CD8-positive, alpha-beta memory T cell (primary cell): ENCODE results near the gene C22orf39. TPM values are rescaled to one million over a fixed set of nuclear protein-coding genes. Genes with fewer than 3 reads are reported as not detected.
A peak's percentile ranks its signal among the peaks of the same experiment; 100 is the strongest.

Source experiments
- CTCF ChIA-PET: fragments of 350-600 bp; sonication (Branson Sonifier 250); formaldehyde crosslinking; loops from one replicate; lab custom pipeline; 2021; ENCODE audit warnings: antibody characterized with exemption; lab: Charles Lee
- POLR2A ChIA-PET: fragments of 350-600 bp; sonication (Branson Sonifier 250); formaldehyde crosslinking; loops from one replicate; lab custom pipeline; 2021; ENCODE audit warnings: antibody characterized with exemption; lab: Charles Lee
- DNase-seq, 5 donors: peaks; one replicate each; pipeline versions ENCODE4 v3.0.0 to v3.0.0-alpha.2; 2020 to 2022; ENCODE audit warnings: mixed read lengths in 1 of 5
- H3K27ac ChIP-seq: one replicate; pipeline ENCODE4 v1.7.0; 2013; ENCODE audit warnings: low read depth, mild to moderate bottlenecking, low read length, moderate library complexity
- H3K27me3 ChIP-seq: 2 replicates; pipeline ENCODE4 v1.7.0; 2013; ENCODE audit warnings: low read length, mild to moderate bottlenecking; ENCODE audit not compliant: insufficient read depth, poor library complexity, severe bottlenecking
- H3K36me3 ChIP-seq: 2 replicates; pipeline ENCODE4 v1.7.0; 2013; ENCODE audit warnings: mild to moderate bottlenecking, low read length, moderate library complexity; ENCODE audit not compliant: insufficient read depth
- H3K4me1 ChIP-seq: 2 replicates; pipeline ENCODE4 v1.7.0; 2013; ENCODE audit warnings: mild to moderate bottlenecking, low read length, moderate library complexity; ENCODE audit not compliant: insufficient read depth
- H3K4me3 ChIP-seq: 2 replicates; pipeline ENCODE4 v1.7.0; 2013; ENCODE audit warnings: mild to moderate bottlenecking, low read length
- H3K9me3 ChIP-seq: 2 replicates; pipeline ENCODE4 v1.7.0; 2013; ENCODE audit warnings: mild to moderate bottlenecking, low read length
- H3K27ac Mint-ChIP-seq, 8 donors: one replicate each; pipeline ENCODE4 v1.8.0; 2020 to 2021; ENCODE audit warnings: mixed read lengths in 8 of 8, mild to moderate bottlenecking in 6 of 8, inconsistent platforms in 3 of 8, moderate library complexity in 3 of 8
- H3K27me3 Mint-ChIP-seq, 2 donors: one replicate each; pipeline ENCODE4 v1.8.0; 2020 to 2021; ENCODE audit warnings: mixed read lengths in 2 of 2, mild to moderate bottlenecking in 1 of 2, moderate library complexity in 1 of 2
- H3K36me3 Mint-ChIP-seq, 3 donors: one replicate each; pipeline ENCODE4 v1.8.0; 2020 to 2021; ENCODE audit warnings: mixed read lengths in 3 of 3, inconsistent platforms in 1 of 3, mild to moderate bottlenecking in 1 of 3
- H3K4me1 Mint-ChIP-seq, 3 donors: one replicate each; pipeline ENCODE4 v1.8.0; 2020 to 2021; ENCODE audit warnings: mixed read lengths in 3 of 3, inconsistent platforms in 1 of 3, mild to moderate bottlenecking in 1 of 3
- H3K4me3 Mint-ChIP-seq, 7 donors: one replicate each; pipeline ENCODE4 v1.8.0; 2020 to 2021; ENCODE audit warnings: mixed read lengths in 7 of 7, mild to moderate bottlenecking in 6 of 7, moderate library complexity in 4 of 7, inconsistent platforms in 2 of 7
- H3K9me3 Mint-ChIP-seq, 5 donors: one replicate each; pipeline ENCODE4 v1.8.0; 2020 to 2022; ENCODE audit warnings: mixed read lengths in 5 of 5, mild to moderate bottlenecking in 3 of 5, moderate library complexity in 2 of 5, inconsistent platforms in 1 of 5
- polyA plus RNA-seq: library from polyadenylated mRNA; unstranded; fragments of 300-500 nt; fragmentation: Illumina TruSeq; gene quantifications from one replicate; pipeline ENCODE4 v1.2.3, GENCODE V29; 2021
- total RNA-seq, 2 experiments: library from RNA; stranded (reverse); gene quantifications; one replicate each; pipeline ENCODE4 v1.2.3, GENCODE V29; 2021

C22orf39 gene
- total and polyA plus RNA-seq, 3 experiments from 2014 or later = 24.4 to 59.9 (median 27.7) TPM

- POLR2A ChIA-PET = no interaction called here
- Histone ChIP-seq H3K4me3 (no peak overlapping the region), H3K27me3 (no peaks in the 10 kb centered on the region), H3K9me3 (no peaks in the 10 kb centered on the region), H3K36me3 (peaks cover 48% of the 10 kb centered on the region), H3K4me1 (peaks cover 4% of the 10 kb centered on the region), H3K27ac (no peak overlapping the region)
- Mint-ChIP-seq H3K4me1 (peaks cover 10 to 11% (median 10%) of the 10 kb centered on the region in 3 donors), H3K27me3 (no peaks in the 10 kb centered on the region), H3K36me3 (peaks cover 10 to 85% (median 23%) of the 10 kb centered on the region in 3 donors), H3K27ac (peak overlapping the region in 2 of 8 donors; percentile 19 to 41), H3K9me3 (no peaks in the 10 kb centered on the region), H3K4me3 (no peak overlapping the region)
- CTCF ChIA-PET = no interaction called here
- no peak for DNase-seq
Measured at GRCh38 chr22:19406846-19407245, 40.7 kb downstream of the C22orf39 start.

DNA sequence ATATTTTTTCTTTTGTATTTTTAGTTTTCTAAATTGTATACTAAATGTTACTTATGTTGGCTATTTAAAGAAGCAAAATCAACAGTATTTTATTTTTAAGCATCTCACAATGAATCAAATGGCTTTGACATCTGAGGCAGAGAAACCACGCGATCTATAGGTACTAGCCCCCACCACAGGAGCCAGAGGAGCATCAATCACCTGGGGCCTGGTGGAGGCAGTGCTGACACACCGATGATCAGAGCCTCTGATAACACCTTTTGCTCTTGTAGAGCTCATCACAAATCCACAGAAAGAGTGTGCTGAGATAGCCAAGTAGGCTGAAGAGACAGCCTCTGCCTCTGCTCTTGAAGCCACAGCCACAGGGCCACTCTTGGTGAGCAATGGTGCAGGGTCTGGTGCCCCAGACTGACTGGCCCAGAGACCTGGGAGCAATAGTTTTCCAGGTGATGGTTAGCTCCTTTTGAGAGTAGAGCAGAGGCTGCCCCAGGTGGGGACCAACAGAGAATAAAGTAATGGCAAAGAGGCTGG, 41.2 kb downstream of the C22orf39 start:
- Histone ChIP-seq H3K36me3 (peaks cover 48% of the 10 kb centered on the region), H3K27ac (no peak overlapping the region), H3K4me1 (peaks cover 4% of the 10 kb centered on the region), H3K4me3 (no peak overlapping the region), H3K9me3 (no peaks in the 10 kb centered on the region), H3K27me3 (no peaks in the 10 kb centered on the region)
- H3K9me3 Mint-ChIP-seq = no peaks in the 10 kb centered on the region
- peaks cover 5 to 6% (median 5%) of the 10 kb centered on the region in 3 donors for H3K4me1 Mint-ChIP-seq
- peak overlapping the region in 4 of 8 donors; percentile 32 to 79 (median 54) for H3K27ac Mint-ChIP-seq
- peaks cover 10 to 88% (median 25%) of the 10 kb centered on the region in 3 donors for H3K36me3 Mint-ChIP-seq
- no peaks in the 10 kb centered on the region for H3K27me3 Mint-ChIP-seq
- H3K4me3 Mint-ChIP-seq = no peak overlapping the region
- DNase-seq = no peak
- ChIA-PET POLR2A (no interaction called here), CTCF (no interaction called here)

DNA sequence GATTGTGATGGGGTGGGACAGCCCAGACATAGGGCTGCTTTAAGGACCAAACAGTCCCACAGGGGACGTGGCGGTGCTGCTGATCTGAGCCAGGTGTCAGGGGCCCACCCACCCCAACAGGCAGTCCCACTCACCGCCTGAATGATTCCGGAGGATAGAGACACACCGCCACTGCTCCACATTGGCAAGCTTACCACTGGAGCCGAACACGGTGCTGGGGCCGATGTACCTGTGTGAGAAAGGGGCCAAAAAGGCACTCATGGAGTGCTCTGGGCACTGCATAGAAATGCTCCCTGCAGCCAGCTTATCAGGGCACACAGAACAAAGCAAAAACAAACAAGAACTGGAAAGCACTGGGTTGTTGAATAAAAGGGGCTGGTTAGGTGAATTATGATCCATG, 41.9 kb downstream of the C22orf39 start:
- Histone ChIP-seq H3K36me3 (peaks cover 48% of the 10 kb centered on the region), H3K4me1 (peaks cover 4% of the 10 kb centered on the region), H3K27me3 (no peaks in the 10 kb centered on the region), H3K4me3 (no peak overlapping the region), H3K27ac (no peak overlapping the region), H3K9me3 (no peaks in the 10 kb centered on the region)
- Mint-ChIP-seq H3K27me3 (no peaks in the 10 kb centered on the region), H3K27ac (peak overlapping the region in 3 of 8 donors; percentile 10 to 79 (median 47)), H3K36me3 (peaks cover 10 to 89% (median 28%) of the 10 kb centered on the region in 3 donors), H3K4me3 (no peak overlapping the region), H3K9me3 (no peaks in the 10 kb centered on the region), H3K4me1 (peaks cover 0 to 1% (median 0%) of the 10 kb centered on the region in 3 donors)
- DNase-seq = no peak
- CTCF ChIA-PET = no interaction called here
- POLR2A ChIA-PET = no interaction called here

DNA sequence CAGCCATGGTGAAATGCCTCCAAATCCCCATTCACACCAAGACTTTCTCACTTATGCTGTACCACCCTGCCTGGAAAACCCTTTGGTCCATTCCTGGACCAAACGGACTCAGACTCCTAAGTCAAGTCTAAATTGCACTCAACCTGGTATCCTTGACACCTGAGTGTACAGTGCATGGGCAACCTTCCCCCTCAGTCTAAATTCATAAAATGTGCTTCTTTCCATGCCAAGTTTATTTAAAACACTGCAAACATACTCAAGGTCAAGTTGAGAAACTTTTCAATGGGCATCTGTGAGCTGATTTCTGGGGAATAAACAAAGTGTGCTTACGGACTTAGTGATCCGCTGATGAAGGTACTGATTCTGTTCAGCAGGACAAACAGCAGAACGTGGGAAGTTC, 42.4 kb downstream of the C22orf39 start:
- peaks cover 0 to 1% (median 0%) of the 10 kb centered on the region in 3 donors for H3K4me1 Mint-ChIP-seq
- CTCF ChIA-PET = no interaction called here
- H3K27ac Mint-ChIP-seq = peak overlapping the region in 2 of 8 donors; percentile 53 to 71
- peaks cover 10 to 89% (median 29%) of the 10 kb centered on the region in 3 donors for H3K36me3 Mint-ChIP-seq
- no peak overlapping the region for H3K27ac ChIP-seq
- H3K4me3 Mint-ChIP-seq = no peak overlapping the region
- POLR2A ChIA-PET = no interaction called here
- H3K36me3 ChIP-seq = peaks cover 45% of the 10 kb centered on the region
- no peak for DNase-seq
- peaks cover 4% of the 10 kb centered on the region for H3K4me1 ChIP-seq
- no peaks in the 10 kb centered on the region for H3K27me3 ChIP-seq
- H3K9me3 ChIP-seq = no peaks in the 10 kb centered on the region
- H3K27me3 Mint-ChIP-seq = no peaks in the 10 kb centered on the region
- H3K4me3 ChIP-seq = no peak overlapping the region
- no peaks in the 10 kb centered on the region for H3K9me3 Mint-ChIP-seq

- CTCF ChIA-PET = interaction anchor here (1.4 kb wide), 1 partner anchor 15 kb away, joined by 3 read pairs; no protein-coding TSS in a partner anchor
- Histone ChIP-seq H3K27ac (no peak overlapping the region), H3K27me3 (no peaks in the 10 kb centered on the region), H3K36me3 (peaks cover 40% of the 10 kb centered on the region), H3K4me3 (no peak overlapping the region), H3K4me1 (peaks cover 4% of the 10 kb centered on the region), H3K9me3 (no peaks in the 10 kb centered on the region)
- no peaks in the 10 kb centered on the region for H3K27me3 Mint-ChIP-seq
- no peak overlapping the region for H3K4me3 Mint-ChIP-seq
- DNase-seq = no peak
- no peaks in the 10 kb centered on the region for H3K9me3 Mint-ChIP-seq
- POLR2A ChIA-PET = no interaction called here
- peaks cover 10 to 88% (median 31%) of the 10 kb centered on the region in 3 donors for H3K36me3 Mint-ChIP-seq
- H3K27ac Mint-ChIP-seq = peak overlapping the region in 3 of 8 donors; percentile 48 to 71 (median 53)
- peaks cover 0 to 1% (median 0%) of the 10 kb centered on the region in 3 donors for H3K4me1 Mint-ChIP-seq
Measured at GRCh38 chr22:19404676-19405075, 42.8 kb downstream of the C22orf39 start.

GRCh38 chr22:19402642-19403191, 44.8 kb downstream of the C22orf39 start:
- Mint-ChIP-seq H3K27me3 (no peaks in the 10 kb centered on the region), H3K27ac (peak overlapping the region in 1 of 8 donors; percentile 9), H3K9me3 (no peaks in the 10 kb centered on the region), H3K36me3 (peaks cover 10 to 87% (median 31%) of the 10 kb centered on the region in 3 donors), H3K4me1 (peaks cover 0 to 1% (median 0%) of the 10 kb centered on the region in 3 donors), H3K4me3 (no peak overlapping the region)
- H3K9me3 ChIP-seq = no peaks in the 10 kb centered on the region
- H3K4me3 ChIP-seq = no peak overlapping the region
- no peak overlapping the region for H3K27ac ChIP-seq
- DNase-seq = no peak
- POLR2A ChIA-PET = no interaction called here
- peaks cover 42% of the 10 kb centered on the region for H3K36me3 ChIP-seq
- H3K27me3 ChIP-seq = no peaks in the 10 kb centered on the region
- peaks cover 4% of the 10 kb centered on the region for H3K4me1 ChIP-seq
- CTCF ChIA-PET = interaction anchor here (1.3 kb wide), 1 partner anchor 9 kb away, joined by 3 read pairs; no protein-coding TSS in a partner anchor

DNA sequence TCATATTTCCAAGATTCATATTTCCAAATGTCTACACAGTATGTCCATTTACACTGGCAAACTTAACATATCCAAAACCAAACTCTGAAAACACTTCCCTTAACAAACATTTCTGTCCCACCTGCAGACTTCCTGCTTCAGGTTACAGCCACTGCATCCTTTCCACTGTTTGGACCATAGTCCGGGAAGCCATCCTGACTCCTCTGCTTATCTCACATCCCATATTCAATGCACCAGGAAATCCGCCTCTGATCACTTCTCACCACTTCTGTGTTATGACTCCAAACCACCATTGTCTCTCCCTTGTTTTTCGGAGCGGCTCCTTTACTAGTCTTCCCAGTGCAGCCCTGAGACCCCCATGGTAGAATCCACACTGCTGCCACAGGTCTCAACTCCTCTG, 46.0 kb downstream of the C22orf39 start:
- ChIA-PET POLR2A (no interaction called here), CTCF (no interaction called here)
- H3K27ac ChIP-seq = no peak overlapping the region
- peaks cover 4 to 87% (median 30%) of the 10 kb centered on the region in 3 donors for H3K36me3 Mint-ChIP-seq
- H3K36me3 ChIP-seq = peaks cover 42% of the 10 kb centered on the region
- no peak overlapping the region for H3K4me3 ChIP-seq
- H3K4me1 Mint-ChIP-seq = peaks cover 0 to 1% (median 0%) of the 10 kb centered on the region in 3 donors
- no peak overlapping the region for H3K4me3 Mint-ChIP-seq
- H3K27me3 Mint-ChIP-seq = no peaks in the 10 kb centered on the region
- no peak for DNase-seq
- no peaks in the 10 kb centered on the region for H3K9me3 ChIP-seq
- H3K27ac Mint-ChIP-seq = peak overlapping the region in 5 of 8 donors; percentile 20 to 96 (median 72)
- no peaks in the 10 kb centered on the region for H3K27me3 ChIP-seq
- peaks cover 10% of the 10 kb centered on the region for H3K4me1 ChIP-seq
- no peaks in the 10 kb centered on the region for H3K9me3 Mint-ChIP-seq

GRCh38 chr22:19400881-19401280, 46.6 kb downstream of the C22orf39 start:
- peaks cover 42% of the 10 kb centered on the region for H3K36me3 ChIP-seq
- H3K9me3 ChIP-seq = no peaks in the 10 kb centered on the region
- Mint-ChIP-seq H3K27me3 (no peaks in the 10 kb centered on the region), H3K4me3 (no peak overlapping the region), H3K36me3 (peaks cover 4 to 85% (median 26%) of the 10 kb centered on the region in 3 donors), H3K9me3 (no peaks in the 10 kb centered on the region), H3K4me1 (peaks cover 0 to 1% (median 0%) of the 10 kb centered on the region in 3 donors), H3K27ac (peak overlapping the region in 6 of 8 donors; percentile 53 to 93 (median 69))
- peaks cover 10% of the 10 kb centered on the region for H3K4me1 ChIP-seq
- H3K27me3 ChIP-seq = no peaks in the 10 kb centered on the region
- ChIA-PET CTCF (no interaction called here), POLR2A (no interaction called here)
- H3K27ac ChIP-seq = no peak overlapping the region
- H3K4me3 ChIP-seq = no peak overlapping the region
- no peak for DNase-seq
